NK-92 (cell line): Measurements from ENCODE around the gene CRK.
"Not testable (repeated sequence)": the region's sequence is repeated elsewhere in the genome, so short reads cannot be mapped to it uniquely, and the experiment has no call there.

Experiments used
- DNase-seq: peaks from one replicate; lab custom pipeline; 2025; ENCODE audit not compliant: unreplicated experiment; lab: John Stamatoyannopoulos, UW

CRK gene

DNA sequence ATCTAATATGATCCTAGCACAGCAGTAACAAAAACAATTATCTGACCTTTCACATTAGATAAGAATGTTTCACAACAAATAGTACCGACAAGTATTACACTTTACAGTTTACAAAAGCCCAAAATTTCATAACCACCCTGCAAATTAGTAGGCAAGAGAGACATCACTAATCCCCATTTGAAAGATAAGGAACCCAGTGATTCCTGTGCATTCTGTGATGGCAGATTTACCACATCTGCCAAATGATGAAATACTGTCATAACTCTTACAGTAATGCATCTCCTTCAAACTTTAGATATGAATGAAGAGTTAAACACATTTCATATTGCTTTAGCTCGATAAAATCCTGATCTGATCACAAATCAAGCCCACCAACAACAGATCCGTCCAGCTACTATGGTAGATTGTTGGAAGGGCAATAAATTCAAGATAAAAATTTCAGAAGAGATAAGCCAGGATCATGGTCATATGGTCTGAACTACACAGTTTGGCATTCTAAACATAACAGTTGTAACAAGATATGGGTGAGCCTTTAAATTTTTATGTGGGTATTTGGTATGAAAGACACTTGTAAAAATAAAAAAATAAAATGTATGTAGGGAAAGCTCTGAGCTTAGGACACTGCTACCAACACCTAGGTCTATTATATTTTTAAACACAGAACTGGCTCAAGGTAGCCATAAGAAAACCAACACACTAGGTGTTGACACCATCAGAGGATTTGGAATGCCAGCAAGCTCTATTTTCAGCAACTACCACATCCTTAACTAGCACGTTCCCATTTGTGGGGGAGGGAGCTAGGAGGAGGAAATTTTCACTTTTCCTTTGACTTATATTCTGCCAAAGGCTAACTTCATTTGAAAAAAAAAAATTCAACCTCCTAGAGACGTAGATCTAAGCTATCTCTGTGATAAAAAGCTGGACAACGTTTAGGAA, 65.3 kb downstream of the CRK start:
- no peak for DNase-seq

DNA sequence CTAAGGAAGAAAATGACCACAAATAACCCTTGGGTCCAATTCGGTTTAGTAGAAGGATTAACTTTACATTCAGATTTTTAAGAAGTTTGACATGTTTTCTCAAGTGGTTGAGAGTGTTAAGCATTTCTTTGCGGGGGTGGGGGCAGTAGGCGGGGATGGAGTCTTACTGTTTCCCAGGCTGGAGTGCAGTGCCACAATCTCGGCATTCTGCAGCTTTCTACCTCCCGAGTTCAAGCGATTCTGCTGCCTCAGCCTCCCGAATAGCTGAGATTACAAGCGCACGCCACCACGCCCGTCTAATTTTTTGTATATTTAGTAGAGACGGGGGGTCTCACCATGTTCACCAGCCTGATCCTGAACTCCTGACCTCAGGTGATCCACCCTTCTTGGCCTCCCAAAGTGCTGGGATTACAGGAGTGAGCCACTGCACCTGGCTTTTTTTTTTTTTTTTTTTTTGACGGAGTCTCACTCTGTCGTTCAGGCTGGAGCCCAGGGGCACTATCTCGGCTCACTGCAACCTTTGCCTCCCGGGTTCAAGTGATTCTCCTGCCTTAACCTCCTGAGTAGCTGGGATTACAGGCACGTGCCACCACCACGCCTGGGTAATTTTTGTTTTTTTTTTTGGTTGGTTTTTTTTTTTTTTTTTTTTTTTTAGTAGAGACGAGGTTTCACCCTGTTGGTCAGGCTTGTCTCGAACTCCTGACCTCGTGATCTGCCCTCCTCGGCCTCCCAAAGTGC, 68.4 kb downstream of the CRK start:
- not testable (repeated sequence) for DNase-seq

DNA sequence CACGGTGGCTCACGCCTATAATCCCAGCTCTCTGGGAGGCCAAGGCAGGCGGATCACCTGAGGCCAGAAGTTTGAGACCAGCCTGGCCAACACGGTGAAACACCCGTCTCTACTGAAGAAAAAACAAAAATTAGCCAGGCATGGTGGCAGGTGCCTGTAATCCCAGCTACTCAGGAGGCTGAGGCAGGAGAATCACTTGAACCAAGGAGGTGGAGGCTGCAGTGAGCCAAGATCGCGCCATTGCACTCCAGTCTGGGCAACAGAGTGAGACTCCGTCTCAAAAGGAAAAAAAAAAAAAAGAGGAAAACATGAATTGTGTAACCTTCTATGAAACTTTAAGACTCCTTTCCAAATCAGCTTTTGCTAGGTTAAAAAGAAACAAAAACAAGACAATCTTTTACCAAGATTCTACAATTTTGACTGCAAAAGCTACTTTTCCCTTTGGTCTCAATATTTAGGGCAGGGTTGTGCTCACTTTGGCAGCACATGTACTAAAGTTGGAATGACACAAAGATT, 69.3 kb downstream of the CRK start:
- DNase-seq = not testable (repeated sequence)

DNA sequence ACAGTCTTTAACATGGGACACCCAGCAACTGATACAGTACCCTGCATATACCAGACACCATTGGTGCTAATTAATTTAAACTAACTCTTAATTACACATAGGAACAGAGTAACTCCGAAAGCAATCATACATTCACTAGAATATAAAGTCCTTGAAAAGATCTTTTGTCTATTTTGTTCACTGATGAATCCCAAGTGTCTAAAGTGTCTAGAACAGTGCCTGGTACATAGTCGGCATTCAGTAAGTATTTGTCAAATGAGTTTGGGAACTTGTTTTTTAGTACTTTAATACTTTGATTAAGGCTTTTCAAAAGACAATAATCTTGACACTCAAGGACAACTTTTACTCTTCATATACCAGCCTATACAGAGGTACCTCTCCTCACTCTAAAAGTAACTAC, 69.8 kb downstream of the CRK start:
- no peak for DNase-seq

DNA sequence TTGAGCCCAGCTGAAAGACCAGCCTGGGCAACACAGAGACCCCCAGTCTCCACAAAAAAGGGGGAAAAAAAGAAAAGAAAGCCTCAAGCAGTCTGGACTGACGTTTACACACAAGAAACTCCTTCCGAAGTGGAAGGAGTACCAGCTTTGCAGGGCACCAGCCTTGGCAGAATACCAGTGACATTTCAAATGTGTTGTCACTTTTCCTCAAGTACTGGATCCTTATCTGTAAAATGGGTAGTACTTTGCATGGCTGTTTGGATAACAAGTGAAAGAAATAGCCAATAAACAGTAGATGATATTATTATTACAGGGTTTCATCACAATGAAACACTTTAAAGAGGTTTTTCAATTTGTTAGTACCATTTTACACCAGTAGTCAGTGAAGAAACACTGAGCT, 70.2 kb downstream of the CRK start:
- no peak for DNase-seq

DNA sequence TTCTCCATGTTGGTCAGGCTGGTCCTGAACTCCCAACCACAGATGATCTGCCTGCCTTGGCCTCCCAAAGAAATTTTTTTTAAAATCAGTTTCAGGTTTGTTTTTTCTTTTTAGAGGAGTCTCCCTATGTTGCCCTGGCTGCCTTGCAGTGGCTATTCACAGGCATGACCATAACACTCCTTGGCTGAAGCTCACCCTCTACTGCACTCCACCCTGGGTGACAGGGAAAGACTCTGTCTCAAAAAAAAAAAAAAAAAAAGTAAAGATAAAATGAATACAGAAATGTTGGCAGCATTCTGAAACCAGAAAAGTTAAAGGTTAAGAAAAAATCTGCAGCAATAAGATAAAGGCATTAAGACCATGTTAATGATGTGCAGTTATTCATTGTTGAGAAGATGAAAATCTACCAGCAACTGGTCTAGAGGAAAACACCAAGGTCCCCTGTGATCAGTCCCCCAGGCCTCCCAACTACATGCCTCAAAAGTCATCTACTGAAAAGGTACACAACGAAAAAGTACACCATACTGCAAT, 71.1 kb downstream of the CRK start:
- DNase-seq = no peak

DNA sequence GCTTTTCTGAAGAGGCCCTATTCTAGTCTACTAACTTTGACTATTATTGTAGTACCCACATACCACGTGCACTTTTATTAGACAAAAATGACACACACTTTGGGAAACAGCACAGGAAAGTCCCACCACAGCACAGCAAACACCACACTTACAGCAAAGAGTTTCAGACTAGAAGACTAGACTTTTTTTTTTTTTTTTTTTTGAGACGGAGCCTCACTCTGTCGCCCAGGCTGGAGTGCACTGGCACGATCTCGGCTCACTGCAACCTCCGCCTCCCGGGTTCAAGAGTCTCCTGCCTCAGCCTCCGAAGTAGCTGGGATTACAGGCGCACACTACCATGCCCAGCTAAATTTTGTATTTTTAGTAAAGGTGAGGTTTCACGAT, 76.1 kb downstream of the CRK start:
- DNase-seq = no peak

DNA sequence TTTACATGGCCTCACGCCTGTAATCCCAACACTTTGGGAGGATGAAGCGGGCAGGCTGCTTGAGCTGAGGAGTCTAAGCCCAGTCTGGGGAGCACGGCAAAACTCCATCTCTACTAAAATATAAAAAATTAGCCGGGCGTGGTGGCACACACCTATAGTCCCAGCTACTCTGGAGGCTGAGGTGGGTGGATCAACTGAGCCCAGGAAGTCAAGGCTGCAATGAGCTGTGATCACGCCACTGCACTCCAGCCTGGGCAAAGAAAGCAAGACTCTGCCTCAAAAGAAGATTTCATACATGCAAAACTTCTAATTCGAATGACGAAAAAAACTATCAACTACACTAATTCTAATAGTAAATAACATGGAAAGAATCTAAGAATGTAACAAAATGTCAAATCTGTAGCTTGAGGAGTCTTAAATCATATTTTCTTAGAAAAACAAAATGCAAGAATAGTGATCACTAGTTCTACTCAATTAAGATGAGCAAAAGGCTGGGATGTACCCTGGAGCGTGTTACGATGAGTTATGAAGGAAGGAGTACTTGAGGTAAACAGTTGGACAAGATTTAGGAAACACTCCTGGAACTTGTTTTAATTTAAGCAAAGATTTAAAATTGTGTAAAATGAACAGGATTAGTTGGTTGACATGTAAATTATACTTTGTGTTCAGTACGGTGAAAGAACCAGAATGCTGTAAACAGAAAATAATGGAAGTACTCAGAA, 76.7 kb downstream of the CRK start:
- no peak for DNase-seq

DNA sequence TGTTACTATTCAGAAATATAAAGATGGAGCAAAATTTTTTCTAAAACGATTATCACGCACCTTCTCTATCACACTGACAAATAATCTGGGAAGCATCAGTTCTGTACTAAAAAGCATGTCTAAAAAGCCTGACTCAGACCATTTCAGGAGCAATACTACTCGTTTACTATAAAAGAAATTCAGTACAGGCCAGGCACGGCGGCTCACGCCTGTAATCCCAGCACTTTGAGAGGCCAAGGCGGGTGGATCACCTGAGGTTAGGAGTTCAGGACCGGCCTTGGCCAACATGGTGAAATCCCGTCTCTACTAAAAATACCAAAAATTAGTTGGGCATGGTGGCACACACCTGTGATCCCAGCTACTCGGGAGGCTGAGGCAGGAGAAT, 77.6 kb downstream of the CRK start:
- not testable (repeated sequence) for DNase-seq

DNA sequence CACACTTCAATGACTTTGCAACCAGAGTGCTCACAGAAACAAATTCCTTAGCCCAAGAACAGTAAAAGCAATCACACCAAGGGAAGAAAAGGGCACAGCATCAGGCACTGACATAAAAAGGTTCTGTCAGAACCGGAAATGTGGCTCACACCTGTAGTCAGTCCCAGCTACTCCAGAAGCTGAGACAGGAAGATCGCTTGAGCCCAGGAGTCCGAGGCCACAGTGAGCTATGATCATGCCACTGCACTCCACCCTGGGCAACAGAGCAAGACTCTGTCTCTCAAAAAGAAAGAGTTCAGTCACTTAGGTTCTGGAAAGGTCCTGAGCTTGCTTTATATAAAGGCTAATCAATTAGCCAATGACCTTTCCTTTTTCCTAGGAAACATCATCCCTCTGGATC, 78.7 kb downstream of the CRK start:
- DNase-seq = no peak

DNA sequence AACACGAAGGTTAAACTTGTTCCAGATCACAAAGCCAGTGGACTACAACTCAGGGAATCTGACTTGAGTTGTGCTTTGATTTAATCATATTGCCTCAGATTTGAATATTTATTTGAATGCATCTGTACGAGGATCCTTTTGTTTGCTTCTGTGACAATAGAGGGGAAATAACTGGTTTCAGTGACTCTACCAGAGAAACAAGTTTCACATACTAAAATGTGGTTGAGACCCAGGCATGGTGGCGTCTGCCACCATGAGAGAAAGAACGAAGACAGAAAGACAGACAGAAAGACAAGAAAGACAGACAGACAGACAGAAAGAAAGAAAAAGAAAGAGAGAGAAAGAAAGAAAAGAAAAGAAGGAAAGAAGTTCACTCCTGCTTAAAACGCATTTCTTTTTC, 80.0 kb downstream of the CRK start:
- DNase-seq = no peak

DNA sequence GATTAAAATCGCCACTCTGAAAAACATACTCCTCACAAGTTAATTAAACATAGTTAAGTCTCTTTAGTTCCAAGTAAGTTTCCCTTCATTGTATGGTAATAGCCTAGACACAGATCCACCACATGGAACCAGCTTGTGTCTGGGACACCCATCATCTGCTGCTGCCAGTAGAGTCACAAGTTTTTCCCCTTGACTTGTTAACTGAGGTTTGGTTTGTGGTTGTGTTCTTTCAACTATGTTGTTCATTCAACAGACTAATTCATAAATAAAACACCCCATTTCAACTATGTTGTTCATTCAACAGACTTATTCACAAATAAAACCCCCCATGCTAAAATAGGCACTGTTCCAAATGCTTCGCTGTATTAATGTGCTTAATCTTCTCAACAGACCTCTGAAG, 80.4 kb downstream of the CRK start:
- no peak for DNase-seq

DNA sequence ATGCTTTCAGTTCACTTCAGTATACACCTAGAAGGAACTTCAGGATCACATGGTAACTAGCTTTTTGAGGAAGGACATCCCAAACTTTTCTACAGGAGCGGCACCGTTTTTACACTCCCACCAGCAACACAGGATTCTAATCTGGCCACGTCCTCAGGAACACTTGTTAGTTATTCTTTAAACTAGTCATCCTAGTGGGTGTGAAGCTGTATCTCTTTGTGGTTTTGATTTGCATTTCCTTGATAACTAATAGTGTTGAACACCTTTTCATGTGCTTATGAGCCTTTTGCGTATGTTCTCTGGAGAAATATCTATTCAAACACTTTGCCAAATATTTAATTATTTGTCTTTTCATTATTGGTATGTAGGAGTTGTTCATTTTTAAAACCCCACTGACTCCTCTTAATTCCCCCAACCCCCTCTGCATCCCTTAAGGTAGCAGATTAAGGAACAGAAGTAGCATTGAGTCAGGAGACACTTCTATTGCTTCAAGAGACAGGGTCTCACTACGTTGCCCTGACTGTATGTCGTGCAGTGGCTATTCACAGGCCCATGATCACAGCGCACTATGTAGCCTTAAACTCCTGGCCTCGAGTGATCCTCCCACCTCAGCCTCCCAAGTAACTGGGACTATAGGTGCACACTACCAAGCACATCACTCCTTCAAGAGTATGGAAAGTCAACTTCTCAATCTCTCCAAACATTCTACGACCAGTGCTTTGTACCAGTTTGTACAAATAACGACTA, 81.4 kb downstream of the CRK start:
- no peak for DNase-seq

DNA sequence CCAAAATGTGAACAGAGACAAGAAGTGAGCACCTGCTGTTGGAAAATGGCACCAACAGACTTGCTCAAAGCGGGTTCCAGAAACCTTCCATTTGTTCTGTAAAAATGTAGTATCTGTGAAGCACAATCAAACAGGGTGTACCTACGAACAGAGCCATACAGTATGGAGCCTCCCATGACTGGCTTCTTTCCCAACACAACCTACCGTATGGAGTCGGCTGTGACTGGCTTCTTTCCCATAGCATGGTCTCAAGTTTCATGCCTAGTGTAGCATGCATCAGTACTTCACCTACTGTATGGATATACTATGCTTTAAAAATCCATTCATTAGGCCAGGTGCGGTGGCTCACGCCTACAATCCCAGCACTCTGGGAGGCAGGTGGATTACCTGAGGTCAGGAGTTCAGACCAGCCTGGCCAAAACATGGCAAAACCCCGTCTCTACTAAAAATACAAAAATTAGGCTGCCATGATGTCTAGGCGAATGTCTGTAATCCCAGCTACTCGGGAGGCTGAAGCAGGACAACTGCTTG, 82.3 kb downstream of the CRK start:
- no peak for DNase-seq

DNA sequence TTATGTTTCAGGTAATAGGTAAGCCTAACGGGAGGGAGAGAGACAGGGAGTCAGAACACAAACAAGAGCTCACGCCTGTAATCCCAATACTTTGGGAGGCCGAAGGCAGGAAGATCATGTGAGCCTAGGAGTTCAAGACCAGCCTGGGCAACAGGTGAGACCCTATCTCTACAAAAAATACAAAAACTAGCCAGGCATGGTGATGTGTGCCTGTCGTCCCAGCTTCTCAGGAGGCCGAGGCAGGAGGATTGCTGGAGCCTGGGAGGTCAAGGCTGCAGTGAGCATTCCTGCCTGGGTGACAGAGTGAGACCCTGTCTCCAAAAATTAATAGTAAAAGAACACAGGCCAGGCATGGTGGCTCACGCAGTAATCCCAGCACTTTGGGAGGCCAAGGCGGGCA, 83.4 kb downstream of the CRK start:
- DNase-seq = no peak

DNA sequence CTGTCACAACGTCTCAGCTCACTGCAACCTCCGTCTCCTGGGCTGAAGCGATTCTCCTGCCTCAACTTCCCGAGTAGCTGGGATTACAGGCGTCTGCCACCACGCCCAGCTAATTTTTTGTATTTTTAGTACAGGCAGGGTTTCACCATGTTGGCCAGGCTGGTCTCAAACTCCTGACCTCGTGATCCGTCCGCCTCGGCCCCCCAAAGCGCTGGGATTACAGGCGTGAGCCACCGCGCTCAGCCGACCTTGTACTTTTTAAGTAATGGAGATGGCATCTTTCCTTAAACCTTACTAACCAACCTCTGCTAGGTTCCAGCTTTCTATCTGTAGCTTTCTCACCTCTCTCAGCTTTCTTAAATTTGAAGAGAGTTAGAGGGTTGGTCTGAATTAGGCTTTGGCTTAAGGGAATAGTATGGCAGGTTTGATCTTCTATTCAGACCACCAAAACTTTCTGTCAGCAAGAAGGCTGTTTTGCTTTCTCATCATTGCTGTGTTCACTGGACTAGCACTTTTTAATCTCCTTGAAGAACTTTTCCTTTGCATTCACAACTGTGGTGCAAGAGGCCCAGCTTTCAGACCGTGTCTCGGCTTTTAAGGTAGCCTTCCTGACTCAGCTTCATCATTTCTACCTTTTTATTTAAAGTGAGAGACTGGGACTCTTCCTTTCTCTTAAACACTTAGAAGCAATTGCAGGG, 84.0 kb downstream of the CRK start:
- DNase-seq = no peak
